ENCODE data around the gene ACOT11.
"Not testable (repeated sequence)": the region's sequence is repeated elsewhere in the genome, so short reads cannot be mapped to it uniquely, and the experiment has no call there.

The ACOT11 gene

DNA sequence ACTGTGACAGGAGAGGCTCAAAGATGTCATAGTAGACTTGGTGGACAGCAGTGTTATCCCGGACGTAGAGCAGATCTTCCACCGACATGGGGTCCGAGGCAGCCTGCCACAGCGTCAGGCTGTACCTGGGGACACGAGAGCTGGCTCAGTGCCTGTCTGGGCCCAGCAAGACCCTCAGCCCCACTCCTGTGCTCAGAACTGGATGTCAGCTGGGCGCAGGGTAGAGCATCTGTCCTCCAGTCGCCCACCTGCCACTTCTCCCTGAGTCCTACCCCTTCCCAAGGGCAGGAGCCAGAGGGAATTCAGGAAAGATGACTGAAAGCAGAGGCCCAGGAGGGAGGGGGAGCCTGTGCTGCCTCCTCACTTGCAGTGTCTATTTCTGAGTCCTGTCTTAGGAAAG lies 63.6 kb downstream of the ACOT11 start:
- DNase-seq, result no peak

DNA sequence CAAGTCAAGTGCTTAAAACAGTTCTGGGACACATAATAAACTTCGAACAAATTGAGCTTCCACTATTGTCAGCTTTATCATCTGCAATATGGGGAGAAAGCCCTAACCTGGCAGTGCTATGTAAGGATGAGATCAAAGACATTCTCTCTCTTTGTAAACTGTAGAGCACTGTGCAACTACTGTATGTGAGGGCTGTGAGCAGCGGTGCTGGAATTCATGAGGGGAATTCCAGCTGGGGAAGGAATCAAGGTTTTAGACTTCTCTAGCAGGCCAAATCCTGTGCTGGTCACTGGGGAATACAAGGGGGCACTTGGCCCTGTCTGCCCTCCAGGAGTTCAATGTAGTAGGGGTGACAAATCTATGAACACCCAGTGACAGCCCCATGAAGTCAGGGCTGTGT lies 66.0 kb downstream of the ACOT11 start:
- DNase-seq, result no peak

- no peak for DNase-seq
Measured at GRCh38 chr1:54614563-54614962, 66.5 kb downstream of the ACOT11 start.

GRCh38 chr1:54615531-54616279 lies 67.7 kb downstream of the ACOT11 start:
- no peak for DNase-seq

DNA sequence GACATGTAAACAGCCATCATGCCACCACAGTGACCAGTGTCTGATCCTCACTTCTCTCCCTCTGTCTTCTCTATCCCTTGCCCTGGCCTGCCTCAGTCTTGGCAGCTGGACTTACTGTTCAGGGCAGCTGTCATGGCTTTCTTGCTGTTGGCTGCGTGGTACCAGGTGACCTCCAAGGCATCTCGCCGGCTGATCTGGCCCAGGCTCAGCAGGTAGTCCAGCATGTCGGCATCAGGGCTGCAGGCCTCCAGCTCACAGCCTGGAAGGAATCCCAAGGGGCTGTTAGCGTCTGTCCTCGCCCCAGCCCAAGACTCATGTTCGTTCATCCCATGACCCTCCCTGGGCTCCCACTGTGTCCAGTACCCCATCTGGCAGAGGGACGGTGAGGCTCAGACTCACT lies 71.7 kb downstream of the ACOT11 start:
- no peak for DNase-seq

DNA sequence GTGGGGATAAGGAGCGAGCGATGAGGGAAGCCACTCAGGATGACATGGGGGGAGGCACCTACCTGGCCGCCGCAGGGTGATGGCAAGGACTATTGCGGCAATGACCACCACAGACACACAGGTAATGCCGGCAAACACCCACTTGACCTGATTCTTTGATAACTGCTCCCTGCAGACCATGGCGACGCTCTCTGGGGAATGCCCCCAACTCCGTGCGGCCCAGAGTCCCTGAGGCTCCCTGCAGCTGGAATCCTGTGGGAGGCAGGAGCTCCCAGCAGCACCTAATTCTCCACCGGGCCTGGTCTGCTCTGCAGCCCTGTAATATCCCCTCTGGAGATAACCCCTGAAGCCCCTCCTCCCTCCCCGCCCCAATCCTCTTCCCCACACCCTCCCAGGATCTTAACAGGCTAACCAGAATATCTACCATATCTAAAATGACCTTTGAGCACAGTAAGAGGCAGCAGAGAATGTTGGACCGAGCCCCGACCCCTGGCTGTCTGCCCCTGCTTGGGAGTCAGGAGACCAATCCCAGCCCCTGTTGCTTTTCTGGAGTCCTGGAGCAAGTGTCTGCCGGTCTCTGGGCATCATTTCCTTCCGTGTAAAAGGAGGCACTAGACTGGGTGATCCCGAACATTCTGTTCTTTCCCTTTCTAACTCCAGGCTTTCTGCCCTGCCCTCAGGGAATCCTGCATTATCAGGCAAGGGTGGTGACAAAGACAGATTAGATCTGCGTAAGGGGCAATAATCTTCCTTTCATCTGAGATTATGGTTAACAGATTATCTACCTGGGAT lies 75.4 kb downstream of the ACOT11 start, which contains the start of gene FAM151A:
FAM151A (minus strand) TSS at position 310 of the 792 bp plus-strand sequence; CDS start at position 180, 130 bp downstream.
- DNase-seq, result no peak

GRCh38 chr1:54624466-54625464 lies 76.7 kb downstream of the ACOT11 start:
- no peak for DNase-seq

- DNase-seq, result no peak
Measured at GRCh38 chr1:54627196-54627595, 79.2 kb downstream of the ACOT11 start.

DNA sequence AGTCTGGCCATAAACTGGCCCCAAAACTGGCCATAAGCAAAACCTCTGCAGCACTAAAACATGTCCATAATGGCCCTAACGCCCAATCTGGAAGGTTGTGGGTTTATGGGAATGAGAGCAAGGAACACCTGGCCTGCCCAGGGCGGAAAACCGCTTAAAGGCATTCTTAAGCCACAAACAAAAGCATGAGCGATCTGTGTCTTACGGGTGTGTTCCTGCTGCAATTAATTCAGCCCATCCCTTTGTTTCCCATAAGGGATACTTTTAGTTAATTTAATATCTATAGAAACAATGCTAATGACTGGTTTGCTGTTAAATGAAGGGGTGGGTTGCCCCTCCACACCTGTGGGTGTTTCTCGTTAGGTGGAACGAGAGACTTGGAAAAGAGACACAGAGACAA lies 87.8 kb downstream of the ACOT11 start:
- DNase-seq, result not testable (repeated sequence)

DNA sequence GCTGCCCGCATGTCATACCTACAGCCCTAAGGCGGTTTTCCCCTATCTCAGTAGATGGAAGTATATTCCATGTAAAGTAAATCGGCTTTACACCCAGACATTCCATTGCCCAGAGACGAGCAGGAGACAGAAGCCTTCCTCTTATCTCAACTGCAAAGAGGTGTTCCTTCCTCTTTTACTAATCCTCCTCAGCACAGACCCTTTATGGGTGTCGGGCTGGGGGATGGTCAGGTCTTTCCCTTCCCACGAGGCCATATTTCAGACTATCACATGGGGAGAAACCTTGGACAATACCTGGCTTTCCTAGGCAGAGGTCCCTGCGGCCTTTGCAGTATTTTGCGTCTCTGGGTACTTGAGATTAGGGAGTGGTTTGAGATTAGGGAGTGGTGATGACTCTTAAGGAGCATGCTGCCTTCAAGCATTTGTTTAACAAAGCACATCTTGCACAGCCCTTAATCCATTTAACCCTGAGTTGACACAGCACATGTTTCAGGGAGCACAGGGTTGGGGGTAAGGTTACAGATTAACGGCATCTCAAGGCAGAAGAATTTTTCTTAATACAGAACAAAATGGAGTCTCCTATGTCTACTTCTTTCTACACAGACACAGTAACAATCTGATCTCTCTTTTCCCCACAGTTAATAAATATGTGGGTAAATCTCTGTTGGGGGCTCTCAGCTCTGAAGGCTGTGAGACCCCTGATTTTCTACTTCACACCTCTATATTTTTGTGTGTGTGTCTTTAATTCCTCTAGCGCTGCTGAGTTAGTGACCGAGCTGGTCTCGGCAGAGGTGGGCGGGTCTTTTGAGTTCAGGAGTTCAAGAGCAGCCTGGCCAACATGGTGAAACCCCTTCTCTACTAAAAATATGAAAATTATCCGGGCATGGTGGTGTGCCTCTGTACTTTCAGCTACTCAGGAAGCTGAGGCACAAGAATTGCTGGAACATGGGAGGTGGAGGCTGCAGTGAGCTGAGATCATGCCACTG lies 88.7 kb downstream of the ACOT11 start:
- not testable (repeated sequence) for DNase-seq

DNA sequence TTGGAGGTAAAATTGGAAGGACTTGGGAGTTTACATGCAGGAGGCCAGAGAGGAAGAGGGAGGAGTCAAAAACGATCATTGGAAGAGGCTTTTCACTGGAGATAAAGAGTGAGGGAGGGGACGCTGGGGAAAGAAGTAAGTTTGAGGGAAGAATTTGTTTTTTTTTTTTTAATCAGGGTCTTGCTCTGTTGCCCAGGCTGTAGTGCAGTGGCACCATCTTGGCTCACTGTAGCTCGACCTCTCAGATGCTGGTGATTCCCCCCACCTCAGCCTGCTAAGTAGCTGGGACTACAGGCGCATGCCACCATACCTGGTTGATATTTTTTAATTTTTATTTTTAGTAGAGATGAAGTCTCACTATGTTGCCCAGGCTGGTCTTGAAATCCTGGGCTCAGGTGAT lies 92.3 kb downstream of the ACOT11 start:
- DNase-seq, result no peak

- no peak for DNase-seq
Measured at GRCh38 chr1:54640863-54641836, 93.1 kb downstream of the ACOT11 start, which contains the start of gene MROH7. Gene MROH7 (plus strand): TSS chr1:54641786. CDS start chr1:54652927, 11,141 bp downstream.

GRCh38 chr1:54643736-54644135 lies 95.7 kb downstream of the ACOT11 start:
- no peak for DNase-seq

GRCh38 chr1:54645806-54646676 lies 98.0 kb downstream of the ACOT11 start:
- DNase-seq, result no peak

DNA sequence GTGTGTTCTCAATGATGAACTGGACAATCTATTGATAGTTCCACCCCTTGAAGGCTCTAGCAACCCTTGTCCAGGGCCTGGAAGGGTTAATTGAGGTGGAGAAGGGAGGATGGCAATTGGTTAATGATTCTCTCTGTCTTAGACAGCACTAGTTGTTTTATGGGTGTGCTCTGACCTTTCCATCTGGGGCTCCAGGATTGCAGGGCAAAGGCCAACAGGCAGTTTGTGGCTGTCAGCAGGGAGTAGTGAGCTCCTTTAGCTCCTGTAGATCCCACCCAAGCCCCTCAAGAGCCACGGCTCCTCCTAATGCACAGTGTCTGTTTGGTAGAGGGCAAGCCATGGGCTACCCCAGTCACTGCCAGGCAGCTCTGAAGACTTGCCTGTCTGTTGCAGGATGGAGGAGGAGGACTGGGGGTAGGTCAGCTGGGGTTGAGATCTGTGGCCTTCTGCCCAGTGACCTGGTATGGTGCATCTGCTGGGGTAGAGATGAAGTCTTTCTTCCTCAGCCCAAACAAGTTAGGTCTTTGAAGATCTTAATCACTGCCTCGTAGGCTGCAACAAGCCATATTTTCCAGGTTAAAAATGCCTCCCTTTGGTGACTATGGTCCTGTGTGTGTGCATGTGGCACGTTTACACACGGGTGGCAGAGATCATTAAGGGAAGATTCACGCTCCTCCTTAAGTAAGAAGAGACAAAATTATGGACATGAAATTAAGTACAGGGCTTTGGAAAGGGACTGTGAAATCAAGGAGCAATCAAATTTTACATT lies 101.3 kb downstream of the ACOT11 start:
- DNase-seq, result no peak

GRCh38 chr1:54649921-54650320 lies 101.9 kb downstream of the ACOT11 start:
- DNase-seq, result no peak

- DNase-seq, result no peak
Measured at GRCh38 chr1:54650417-54650816, 102.4 kb downstream of the ACOT11 start.

DNA sequence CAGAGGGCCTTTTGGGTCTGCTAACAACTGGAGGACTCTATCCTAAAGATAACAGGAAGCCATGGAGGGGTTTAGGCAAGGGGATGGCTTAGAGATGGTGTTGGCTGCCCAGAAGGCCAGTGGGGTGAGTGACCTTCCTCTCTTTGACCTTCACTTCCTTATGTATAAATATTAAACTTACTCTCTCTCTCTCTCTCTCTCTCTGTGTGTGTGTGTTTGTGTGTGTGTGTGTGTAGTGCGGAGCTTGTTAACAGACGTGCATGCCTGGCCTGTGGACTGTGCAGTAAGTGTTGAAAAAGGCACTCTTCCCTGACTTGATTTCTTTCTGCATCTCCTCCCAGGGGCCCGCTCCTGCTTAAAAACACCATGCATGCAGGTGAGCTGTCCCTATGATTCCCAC lies 103.6 kb downstream of the ACOT11 start:
- DNase-seq, result no peak

Data from activated T-cell treated with anti-CD3 and anti-CD28 coated beads, Interleukin-2, amount 50 U/mL, for 48 hours (primary cell).